ENCODE data around the gene GP5. TPM values are rescaled to one million over a fixed set of nuclear protein-coding genes. Genes with fewer than 3 reads are reported as not detected.

The GP5 gene
- total RNA-seq, 3 donors from 2014 or later: 0.16 TPM; not detected in 2

GRCh38 chr3:194384156-194384555 is 14.9 kb downstream of the GP5 start:
- H3K4me1 ChIP-seq: no peaks in the 10 kb centered on the region
- TF ChIP-seq POLR2AphosphoS5 (IDR thresholded peaks at IDR 0.05) (no peak), CTCF (IDR thresholded peaks at IDR 0.05) (no peak), POLR2A (IDR thresholded peaks at IDR 0.05) (no peak)
- H3K36me3 ChIP-seq: no peaks in the 10 kb centered on the region
- H3K27me3 ChIP-seq: peaks cover 0 to 3% of the 10 kb centered on the region in 2 donors
- no peak overlapping the region for H3K27ac ChIP-seq
- no peak for DNase-seq (ENCODE audit: low spot score in 2 of 2)
- no peak overlapping the region for H3K4me3 ChIP-seq
- no peaks in the 10 kb centered on the region for H3K9me3 ChIP-seq
- intact Hi-C loops (cut with DNase I; ENCODE audit: low total_unique reads): no loop called here

GRCh38 chr3:194383276-194383940 is 15.7 kb downstream of the GP5 start:
- H3K9me3 ChIP-seq: no peaks in the 10 kb centered on the region
- no peak overlapping the region for H3K4me3 ChIP-seq
- TF ChIP-seq POLR2AphosphoS5 (IDR thresholded peaks at IDR 0.05) (no peak), CTCF (IDR thresholded peaks at IDR 0.05) (no peak), POLR2A (IDR thresholded peaks at IDR 0.05) (no peak)
- no peak overlapping the region for H3K27ac ChIP-seq
- H3K36me3 ChIP-seq: no peaks in the 10 kb centered on the region
- DNase-seq (ENCODE audit: low spot score in 2 of 2): no peak
- intact Hi-C loops (cut with DNase I; ENCODE audit: low total_unique reads): no loop called here
- H3K27me3 ChIP-seq: peaks cover 0 to 3% of the 10 kb centered on the region in 2 donors
- no peaks in the 10 kb centered on the region for H3K4me1 ChIP-seq

GRCh38 chr3:194382892-194383223 is 16.2 kb downstream of the GP5 start:
- Histone ChIP-seq H3K27me3 (peaks cover 0 to 3% of the 10 kb centered on the region in 2 donors), H3K9me3 (no peaks in the 10 kb centered on the region), H3K4me3 (no peak overlapping the region), H3K4me1 (no peaks in the 10 kb centered on the region), H3K27ac (no peak overlapping the region), H3K36me3 (no peaks in the 10 kb centered on the region)
- TF ChIP-seq CTCF (IDR thresholded peaks at IDR 0.05) (no peak), POLR2A (IDR thresholded peaks at IDR 0.05) (no peak), POLR2AphosphoS5 (IDR thresholded peaks at IDR 0.05) (no peak)
- DNase-seq (ENCODE audit: low spot score in 2 of 2): no peak
- intact Hi-C loops (cut with DNase I; ENCODE audit: low total_unique reads): no loop called here

- no peak overlapping the region for H3K27ac ChIP-seq
- H3K36me3 ChIP-seq: no peaks in the 10 kb centered on the region
- intact Hi-C loops (cut with DNase I; ENCODE audit: low total_unique reads): no loop called here
- no peak overlapping the region for H3K4me3 ChIP-seq
- no peaks in the 10 kb centered on the region for H3K4me1 ChIP-seq
- TF ChIP-seq CTCF (IDR thresholded peaks at IDR 0.05) (no peak), POLR2A (IDR thresholded peaks at IDR 0.05) (no peak), POLR2AphosphoS5 (IDR thresholded peaks at IDR 0.05) (no peak)
- no peaks in the 10 kb centered on the region for H3K9me3 ChIP-seq
- H3K27me3 ChIP-seq: peaks cover 0 to 3% of the 10 kb centered on the region in 2 donors
- no peak for DNase-seq (ENCODE audit: low spot score in 2 of 2)
These were observed 16.7 kb downstream of the GP5 start for GRCh38 chr3:194382196-194382891.

- no peak for TF ChIP-seq CTCF (IDR thresholded peaks at IDR 0.05)
- no peak for TF ChIP-seq POLR2AphosphoS5 (IDR thresholded peaks at IDR 0.05)
- TF ChIP-seq POLR2A (IDR thresholded peaks at IDR 0.05): no peak
- no peaks in the 10 kb centered on the region for H3K4me1 ChIP-seq
- intact Hi-C loops (cut with DNase I; ENCODE audit: low total_unique reads): no loop called here
- H3K4me3 ChIP-seq: peak overlapping the region in 2 of 3 donors; percentile 33 to 44
- H3K27me3 ChIP-seq: peaks cover 0 to 3% of the 10 kb centered on the region in 2 donors
- no peaks in the 10 kb centered on the region for H3K36me3 ChIP-seq
- no peaks in the 10 kb centered on the region for H3K9me3 ChIP-seq
- no peak for DNase-seq (ENCODE audit: low spot score in 2 of 2)
- H3K27ac ChIP-seq: no peak overlapping the region
These were observed 17.6 kb downstream of the GP5 start for GRCh38 chr3:194381460-194381875.

All from breast epithelium (tissue), 4 donors.